ENCODE measurements around the gene MYH9. TPM values are rescaled to one million over a fixed set of nuclear protein-coding genes. Genes with fewer than 3 reads are reported as not detected.

MYH9 gene
- total RNA-seq, 1 experiment from 2014 or later = 258 TPM

- CTCF ChIA-PET = no interaction called here
- intact Hi-C loops (cut with micrococcal nuclease) = no loop called here
Observed at GRCh38 chr22:36233796-36234195, 154.0 kb downstream of the MYH9 start.

More at GRCh38 chr22:36233796-36234195, 154.0 kb downstream of the MYH9 start:
- H3K27ac ChIP-seq (ENCODE audit: low read depth, low read length) = no peak overlapping the region
- ATAC-seq = no peak
- H3K79me2 ChIP-seq (ENCODE audit: insufficient read depth, low read length) = peaks cover 6% of the 10 kb centered on the region; the same call in 1 of the 2 replicates
- DNase-seq (ENCODE audit: low read depth, low spot score) = no peak
- H3K27me3 ChIP-seq (ENCODE audit: insufficient read depth, low read length) = no peaks in the 10 kb centered on the region
- POLR2A ChIA-PET = no interaction called here
- BruUV-seq (replicated peaks) = no TSS peak
- RAD21 ChIA-PET (ENCODE audit: low non-redundant PET in 1 of 2, low total read pairs in 2 of 2, uncharacterized antibody in 2 of 2, unreplicated experiment in 2 of 2) = no interaction called here
- H4K20me1 ChIP-seq (ENCODE audit: insufficient read depth) = no peaks in the 10 kb centered on the region
- no peak overlapping the region for H3K9ac ChIP-seq (ENCODE audit: low read length)
- H3K4me2 ChIP-seq (ENCODE audit: low read length) = no peak overlapping the region
- no peaks in the 10 kb centered on the region for H3K9me3 ChIP-seq (ENCODE audit: control insufficient read depth in 1 of 2, insufficient read depth in 1 of 2, low read depth in 1 of 2, low read length in 2 of 2)
- H3K4me3 ChIP-seq (replicated peaks in 1 of 2; ENCODE audit: low read depth in 1 of 2, low read length in 2 of 2) = no peak overlapping the region
- H3K9me2 ChIP-seq (ENCODE audit: insufficient read depth) = no peaks in the 10 kb centered on the region
- H3K36me3 ChIP-seq (ENCODE audit: control insufficient read depth in 1 of 2, insufficient read depth in 2 of 2, low read length in 2 of 2) = no peaks in the 10 kb centered on the region
- TF ChIP-seq POLR2A (IDR thresholded peaks at IDR 0.05; ENCODE audit: borderline replicate concordance, extremely low read depth, insufficient read depth, insufficient read length) = no peak
- TF ChIP-seq CBX3 (IDR thresholded peaks at IDR 0.05; ENCODE audit: low read depth) = no peak
- no peak for TF ChIP-seq ZFX (IDR thresholded peaks at IDR 0.05)
- TF ChIP-seq, protein P1, sequence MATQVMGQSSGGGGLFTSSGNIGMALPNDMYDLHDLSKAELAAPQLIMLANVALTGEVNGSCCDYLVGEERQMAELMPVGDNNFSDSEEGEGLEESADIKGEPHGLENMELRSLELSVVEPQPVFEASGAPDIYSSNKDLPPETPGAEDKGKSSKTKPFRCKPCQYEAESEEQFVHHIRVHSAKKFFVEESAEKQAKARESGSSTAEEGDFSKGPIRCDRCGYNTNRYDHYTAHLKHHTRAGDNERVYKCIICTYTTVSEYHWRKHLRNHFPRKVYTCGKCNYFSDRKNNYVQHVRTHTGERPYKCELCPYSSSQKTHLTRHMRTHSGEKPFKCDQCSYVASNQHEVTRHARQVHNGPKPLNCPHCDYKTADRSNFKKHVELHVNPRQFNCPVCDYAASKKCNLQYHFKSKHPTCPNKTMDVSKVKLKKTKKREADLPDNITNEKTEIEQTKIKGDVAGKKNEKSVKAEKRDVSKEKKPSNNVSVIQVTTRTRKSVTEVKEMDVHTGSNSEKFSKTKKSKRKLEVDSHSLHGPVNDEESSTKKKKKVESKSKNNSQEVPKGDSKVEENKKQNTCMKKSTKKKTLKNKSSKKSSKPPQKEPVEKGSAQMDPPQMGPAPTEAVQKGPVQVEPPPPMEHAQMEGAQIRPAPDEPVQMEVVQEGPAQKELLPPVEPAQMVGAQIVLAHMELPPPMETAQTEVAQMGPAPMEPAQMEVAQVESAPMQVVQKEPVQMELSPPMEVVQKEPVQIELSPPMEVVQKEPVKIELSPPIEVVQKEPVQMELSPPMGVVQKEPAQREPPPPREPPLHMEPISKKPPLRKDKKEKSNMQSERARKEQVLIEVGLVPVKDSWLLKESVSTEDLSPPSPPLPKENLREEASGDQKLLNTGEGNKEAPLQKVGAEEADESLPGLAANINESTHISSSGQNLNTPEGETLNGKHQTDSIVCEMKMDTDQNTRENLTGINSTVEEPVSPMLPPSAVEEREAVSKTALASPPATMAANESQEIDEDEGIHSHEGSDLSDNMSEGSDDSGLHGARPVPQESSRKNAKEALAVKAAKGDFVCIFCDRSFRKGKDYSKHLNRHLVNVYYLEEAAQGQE (IDR thresholded peaks at IDR 0.05; ENCODE audit: low read depth) = no peak
- no peak for TF ChIP-seq CEBPB (IDR thresholded peaks at IDR 0.05; ENCODE audit: low read depth)
- no peak for TF ChIP-seq SRF (IDR thresholded peaks at IDR 0.05; ENCODE audit: low read depth)
- TF ChIP-seq JUND (IDR thresholded peaks at IDR 0.05) = no peak
- TF ChIP-seq ATF3 (IDR thresholded peaks at IDR 0.05) = no peak
- TF ChIP-seq, protein P2, sequence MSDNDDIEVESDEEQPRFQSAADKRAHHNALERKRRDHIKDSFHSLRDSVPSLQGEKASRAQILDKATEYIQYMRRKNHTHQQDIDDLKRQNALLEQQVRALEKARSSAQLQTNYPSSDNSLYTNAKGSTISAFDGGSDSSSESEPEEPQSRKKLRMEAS (IDR thresholded peaks at IDR 0.05) = no peak
- peaks cover 8 to 11% of the 10 kb centered on the region in 2 experiments; a peak in 3 of 4 replicates for H3K4me1 ChIP-seq (ENCODE audit: control insufficient read depth in 1 of 2, insufficient read depth in 2 of 2, low read length in 2 of 2)
- no peak overlapping the region for H2AFZ ChIP-seq (ENCODE audit: low read depth, low read length, poor library complexity, severe bottlenecking)

Data from HCT116 (cell line).